ENCODE measurements around the gene DNAH10.

DNAH10 gene

DNA sequence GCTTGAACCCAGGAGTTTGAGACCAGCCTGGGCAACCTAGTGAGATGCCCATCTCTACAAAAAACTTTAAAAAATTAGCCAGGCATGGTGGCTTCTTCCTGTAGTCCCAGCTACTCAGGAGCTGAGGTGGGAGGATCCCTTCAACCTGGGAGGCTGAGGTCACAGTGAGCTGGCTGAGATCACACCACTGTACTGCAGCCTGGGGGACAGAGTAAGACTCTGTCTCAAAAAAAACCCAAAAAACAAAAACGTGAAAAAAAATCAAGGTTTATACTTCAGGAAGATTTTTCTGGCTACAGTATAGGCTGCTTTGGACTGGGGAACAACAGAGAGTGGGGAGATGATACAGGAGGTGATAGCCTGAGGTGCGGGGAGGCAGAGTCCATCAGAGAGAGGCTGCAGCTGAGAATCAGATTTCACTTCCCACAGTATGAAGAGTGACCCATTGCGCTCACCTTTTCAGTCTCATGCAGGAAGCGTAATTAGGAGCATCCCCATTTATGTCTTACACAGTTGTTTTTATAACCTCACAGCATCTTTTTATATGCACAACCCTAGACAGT lies 28.9 kb downstream of the DNAH10 start:
- DNase-seq = no peak

DNA sequence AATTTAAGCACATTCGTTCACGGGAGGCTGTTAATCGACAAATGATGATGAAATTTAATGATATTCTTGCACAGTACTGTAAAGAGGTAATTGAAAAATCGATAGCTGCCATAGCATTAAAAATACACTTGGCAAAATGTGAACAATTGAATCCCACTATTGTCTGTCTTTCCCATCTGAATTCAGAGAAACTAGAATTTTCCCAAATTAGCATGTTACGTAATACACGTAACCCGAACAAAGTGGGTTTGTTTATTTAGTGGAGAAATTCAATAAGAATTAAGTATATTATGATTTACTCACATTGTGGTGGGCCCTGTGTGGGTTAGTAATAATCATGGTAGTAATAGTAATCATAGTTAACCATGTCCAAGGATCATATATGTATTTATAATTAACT lies 31.9 kb downstream of the DNAH10 start:
- DNase-seq = no peak

DNA sequence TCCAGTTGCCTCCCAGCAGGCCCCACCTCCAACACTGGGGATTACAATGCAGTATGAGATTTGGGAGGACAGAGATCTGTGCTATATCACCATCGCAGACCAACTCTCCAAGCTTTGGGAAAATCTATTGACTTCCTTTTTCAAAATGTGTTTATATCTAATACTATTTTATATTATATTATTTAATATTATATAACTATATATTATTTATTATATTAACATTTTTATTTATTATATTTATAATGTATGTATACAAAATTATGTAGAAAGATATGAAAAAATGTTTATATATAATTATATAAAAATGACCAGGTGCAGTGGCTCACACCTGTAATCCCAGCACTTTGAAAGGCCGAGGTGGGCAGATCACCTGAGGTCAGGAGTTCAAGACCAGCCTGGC lies 36.4 kb downstream of the DNAH10 start:
- no peak for DNase-seq

DNA sequence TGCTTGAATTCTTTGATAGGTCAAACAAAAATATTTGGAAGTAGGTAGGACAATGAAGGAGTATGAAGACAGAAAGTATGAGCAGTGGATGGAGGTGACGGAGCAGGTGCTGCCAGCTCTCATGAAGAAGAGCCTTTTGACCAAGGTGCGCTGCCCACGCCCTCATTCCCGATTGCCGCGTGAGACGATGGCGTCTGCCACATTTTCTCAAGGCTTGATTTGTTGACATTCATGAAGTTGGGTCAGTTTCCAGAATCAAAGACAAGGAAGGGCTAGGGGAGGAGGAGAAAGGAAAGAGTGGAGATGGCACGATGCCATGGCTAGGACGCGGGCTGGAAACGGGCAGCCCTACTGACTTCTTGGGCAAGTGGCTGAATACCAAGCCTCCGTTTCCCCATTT lies 37.1 kb downstream of the DNAH10 start:
- no peak for DNase-seq

DNA sequence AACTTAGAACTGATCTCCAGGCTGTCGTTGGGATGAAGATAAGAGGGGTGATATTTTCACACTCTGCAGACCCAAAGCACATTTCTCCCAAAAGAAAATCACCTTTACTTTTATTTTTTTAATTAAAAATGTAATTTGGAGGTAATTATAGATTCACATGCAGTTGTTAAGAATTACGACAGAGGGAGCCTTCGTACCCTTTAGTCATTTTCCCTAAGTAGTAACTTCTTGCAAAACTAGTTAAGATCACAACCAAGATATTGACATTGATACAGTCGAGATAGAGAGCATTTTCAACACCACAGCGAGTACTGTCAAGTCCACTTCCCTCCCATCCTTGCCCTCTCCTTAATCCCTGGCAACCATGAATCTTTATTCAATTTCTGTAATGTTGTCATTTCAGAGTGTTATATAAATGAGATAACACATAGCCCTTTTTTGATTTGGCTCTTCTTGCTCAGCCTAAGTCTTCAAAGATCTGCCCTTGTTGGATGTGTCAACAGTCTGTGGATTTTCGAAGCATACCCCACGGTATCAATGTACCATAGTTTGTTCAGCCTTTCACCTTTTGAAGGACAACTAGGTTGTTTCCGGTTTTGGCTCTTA lies 39.6 kb downstream of the DNAH10 start:
- peak; percentile 28 for DNase-seq

DNA sequence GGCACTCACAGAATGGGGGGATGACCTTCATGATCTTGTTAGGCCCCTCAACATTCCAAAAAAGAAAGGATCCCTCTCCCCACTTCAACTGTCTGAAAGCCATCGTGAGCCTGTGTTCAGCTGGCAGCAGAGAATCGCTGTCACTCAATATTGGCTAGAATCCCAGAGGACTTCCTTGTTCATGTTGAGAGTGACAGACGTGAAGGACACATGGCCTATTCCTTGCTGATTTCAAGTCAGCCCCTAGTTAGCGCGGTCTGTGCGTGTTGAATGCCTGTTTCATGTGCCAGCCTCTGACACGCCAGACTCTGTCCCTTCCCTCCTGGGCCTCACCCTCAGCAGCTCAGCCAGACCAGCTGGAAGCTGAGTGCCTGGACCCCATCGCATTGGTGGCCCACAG lies 43.1 kb downstream of the DNAH10 start:
- DNase-seq = no peak

DNA sequence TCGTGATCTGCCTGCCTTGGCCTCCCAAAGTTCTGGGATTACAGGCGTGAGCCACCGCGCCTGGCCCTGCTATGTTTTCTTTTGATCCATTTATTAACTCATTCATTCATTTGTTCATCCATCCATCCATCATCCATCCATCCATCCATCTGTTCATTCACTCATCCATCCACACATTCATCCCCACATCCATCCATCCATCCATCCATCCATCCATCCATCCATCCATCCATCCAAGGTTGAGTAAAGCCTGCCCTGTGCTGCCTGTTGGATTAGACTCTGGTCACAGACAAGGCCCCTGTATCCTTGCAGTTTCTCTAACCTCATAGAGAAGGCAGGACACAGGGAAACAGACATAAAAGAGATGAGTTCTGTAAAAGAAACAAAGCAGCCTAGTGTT lies 44.9 kb downstream of the DNAH10 start:
- no peak for DNase-seq

DNA sequence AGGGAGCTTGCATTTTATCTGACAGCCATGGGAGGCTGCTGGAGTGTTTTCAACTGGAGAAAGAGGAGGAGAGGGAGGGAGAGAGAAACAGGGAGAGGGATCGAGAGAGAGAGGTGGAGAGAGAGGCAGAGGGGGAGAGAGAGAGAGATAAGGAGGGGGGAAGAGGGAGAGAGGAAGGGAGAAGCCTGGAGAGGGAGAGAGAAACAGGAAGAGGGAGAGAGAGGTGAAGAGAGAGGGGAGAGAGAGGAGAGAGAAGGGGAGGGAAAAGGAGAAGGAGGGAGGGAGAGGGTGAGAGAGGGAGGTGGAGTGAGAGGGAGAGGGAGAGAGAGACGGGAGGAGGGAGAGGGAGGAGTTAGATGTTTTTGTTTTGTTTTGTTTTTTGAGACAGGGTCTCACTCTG lies 45.6 kb downstream of the DNAH10 start:
- peak; percentile 25 for DNase-seq

DNA sequence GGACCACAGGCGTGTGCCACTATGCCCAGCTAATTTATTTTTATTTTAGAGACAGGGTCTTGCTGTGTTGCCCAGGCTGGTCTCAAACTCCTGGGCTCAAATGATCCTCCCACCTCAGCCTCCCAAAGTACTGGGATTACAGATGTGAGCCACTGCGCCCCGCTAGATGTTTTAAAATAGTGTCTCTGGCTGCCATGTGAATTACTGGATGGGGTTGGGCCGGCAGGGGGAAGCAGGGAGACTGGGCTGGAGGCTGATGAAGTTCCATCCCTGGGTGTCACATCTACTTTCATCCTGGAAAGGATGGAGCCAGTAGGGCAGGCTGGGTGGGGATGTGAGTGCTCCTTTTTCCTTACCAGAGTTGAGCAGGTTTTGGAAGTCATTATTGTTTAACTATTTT lies 46.1 kb downstream of the DNAH10 start:
- peak; percentile 25 for DNase-seq

DNA sequence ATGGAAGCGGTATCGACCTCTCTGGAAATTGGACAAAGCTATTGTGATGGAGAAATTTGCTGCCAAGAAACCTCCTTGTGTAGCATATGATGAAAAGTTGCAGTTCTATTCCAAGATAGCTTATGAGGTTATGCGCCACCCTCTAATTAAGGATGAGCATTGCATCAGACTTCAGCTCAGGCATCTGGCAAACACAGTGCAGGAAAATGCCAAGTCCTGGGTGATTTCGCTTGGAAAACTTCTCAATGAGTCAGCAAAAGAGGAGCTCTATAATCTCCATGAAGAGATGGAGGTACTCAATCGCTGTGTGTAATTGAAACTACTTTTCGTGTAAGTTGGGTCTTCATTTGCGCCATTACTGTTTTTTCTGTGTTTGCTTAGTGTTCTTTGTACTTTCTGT lies 51.2 kb downstream of the DNAH10 start:
- peak; percentile 80 for DNase-seq

DNA sequence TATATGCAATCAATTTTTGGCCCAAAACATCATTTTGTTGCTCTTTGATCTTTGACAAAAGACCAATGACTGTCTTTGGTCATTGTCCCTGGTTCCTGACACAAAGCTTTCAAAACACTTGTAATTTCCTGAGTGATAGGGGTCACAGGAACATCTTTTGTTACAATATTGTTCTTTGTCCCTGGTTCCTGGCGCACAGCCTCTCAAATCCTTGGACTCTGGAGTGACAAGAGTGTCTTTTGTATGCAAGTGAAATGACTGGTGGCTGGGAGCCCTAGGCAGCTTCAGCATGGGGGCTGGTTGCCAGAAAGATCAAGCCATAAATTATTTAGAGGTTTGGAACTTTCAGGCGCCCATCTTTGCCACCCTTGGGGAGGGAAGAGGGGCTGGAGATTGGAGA lies 53.9 kb downstream of the DNAH10 start:
- no peak for DNase-seq

DNA sequence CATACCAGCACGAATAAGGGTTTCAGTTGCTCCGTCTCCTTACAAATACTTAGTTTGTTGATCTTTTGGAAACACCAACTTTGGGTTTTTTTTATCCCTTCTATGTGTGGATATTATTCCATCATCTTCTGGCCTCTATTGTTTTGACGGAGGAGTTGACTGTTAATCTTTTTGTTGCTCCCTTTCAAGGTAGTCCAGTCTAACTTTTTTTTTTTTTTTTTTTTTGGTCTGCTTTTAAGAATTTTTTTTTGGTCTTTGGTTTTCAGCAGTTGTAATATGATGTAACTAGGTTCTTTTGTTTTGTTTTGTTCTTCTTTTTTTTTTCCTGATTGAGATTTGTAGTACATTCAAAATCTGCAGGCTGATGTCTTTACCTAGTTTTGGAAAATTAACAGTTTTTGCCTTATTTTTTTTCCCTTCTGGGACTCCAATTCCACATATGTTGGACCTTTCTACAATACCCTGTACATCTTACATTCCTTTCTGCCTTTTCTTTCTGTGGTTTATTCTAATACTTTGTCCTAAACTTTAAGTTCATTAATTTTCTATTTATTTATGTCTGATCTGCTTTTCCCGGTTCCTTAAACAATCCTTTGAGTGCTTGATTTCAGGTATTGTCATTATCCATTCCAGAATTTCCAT lies 54.9 kb downstream of the DNAH10 start:
- DNase-seq = no peak

DNA sequence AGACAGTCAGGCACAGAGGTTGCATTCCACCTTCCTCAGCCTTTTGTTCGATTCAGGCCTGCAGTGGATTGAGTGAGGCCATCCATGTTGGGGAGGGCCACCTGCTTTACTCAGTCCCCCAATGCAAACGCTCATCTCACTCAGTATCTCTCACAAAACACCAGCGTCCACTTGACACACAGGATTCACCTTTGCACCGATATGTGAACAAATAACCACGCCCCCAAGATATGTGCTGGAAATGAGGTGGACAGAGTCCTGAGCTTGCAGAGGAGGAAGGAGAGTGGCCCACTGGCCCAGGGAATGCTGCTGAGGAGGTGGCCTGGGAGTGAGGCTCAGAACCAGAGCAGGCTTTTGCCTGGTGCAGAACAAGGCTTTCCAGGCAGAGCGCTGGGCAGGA lies 60.7 kb downstream of the DNAH10 start:
- no peak for DNase-seq

DNA sequence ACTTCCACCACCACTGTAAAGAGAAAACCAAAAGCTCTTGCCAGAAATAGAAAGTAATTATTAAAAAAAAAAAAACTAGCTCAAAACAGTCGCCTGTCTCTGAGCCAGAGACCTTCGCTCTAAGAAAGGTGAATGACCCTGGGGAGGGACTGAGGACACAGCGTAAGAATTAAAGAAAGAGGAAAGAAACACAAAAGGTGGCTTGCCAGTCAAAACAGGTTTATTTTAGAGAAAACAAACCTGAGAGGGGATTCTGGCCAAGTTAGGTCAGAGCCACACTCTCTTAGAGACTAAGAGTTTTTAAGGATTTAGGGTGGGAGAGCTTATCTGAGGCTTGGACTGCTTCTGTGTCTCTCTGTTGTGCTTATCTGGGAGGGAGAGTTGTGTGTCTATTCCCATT lies 66.0 kb downstream of the DNAH10 start:
- DNase-seq = no peak

DNA sequence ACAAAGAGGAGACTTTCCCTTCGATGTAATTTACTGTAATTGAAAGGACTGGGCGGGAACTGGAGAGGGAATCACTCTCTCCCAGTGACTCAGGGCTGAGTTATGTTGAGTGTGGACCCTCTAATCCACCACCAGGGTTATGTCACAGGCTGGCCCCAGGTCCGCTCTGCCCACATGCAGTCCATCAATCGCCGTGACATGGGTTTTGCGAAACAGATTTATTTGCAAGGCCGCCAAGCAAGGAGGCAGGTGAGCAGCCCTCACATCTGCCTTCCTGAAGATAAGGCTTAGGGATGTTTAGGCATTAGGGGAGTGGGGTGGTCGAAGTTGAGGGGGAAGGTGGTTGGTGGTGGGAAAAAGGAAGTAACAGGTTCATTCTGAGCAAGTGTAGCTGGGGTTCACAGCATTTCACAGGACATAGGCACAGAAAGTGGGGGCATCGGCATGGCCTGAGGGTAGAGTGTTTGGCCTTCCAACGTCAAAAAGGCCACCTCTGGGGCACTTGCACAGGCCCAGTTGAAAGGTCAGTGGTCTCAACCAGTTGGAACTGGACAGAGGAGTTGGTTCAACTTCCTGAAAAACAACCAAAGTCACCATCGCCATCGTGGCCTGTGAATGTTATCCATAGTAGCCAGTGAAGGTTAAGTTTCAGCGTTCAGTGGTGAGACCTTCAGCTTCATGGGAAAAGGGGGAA lies 66.9 kb downstream of the DNAH10 start:
- no peak for DNase-seq

DNA sequence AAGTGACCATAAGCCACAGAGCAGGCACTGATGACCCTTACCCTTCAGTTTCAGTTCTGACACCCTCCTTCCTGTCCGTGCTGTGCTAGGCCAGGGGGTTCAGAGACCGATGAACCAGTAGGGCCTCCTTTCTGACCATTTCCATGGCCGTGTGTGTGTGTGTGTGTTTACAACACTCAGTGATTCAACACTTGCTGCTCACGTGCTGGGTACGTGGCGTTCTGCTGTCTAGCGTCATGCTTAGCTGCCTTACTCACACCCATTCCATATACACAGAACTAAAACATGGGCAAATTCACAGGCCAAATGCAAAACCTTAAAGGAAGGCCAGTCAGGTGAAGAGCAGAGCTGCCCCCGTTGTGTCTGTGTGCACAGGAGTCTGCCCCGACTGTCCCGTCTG lies 67.5 kb downstream of the DNAH10 start:
- DNase-seq = no peak

DNA sequence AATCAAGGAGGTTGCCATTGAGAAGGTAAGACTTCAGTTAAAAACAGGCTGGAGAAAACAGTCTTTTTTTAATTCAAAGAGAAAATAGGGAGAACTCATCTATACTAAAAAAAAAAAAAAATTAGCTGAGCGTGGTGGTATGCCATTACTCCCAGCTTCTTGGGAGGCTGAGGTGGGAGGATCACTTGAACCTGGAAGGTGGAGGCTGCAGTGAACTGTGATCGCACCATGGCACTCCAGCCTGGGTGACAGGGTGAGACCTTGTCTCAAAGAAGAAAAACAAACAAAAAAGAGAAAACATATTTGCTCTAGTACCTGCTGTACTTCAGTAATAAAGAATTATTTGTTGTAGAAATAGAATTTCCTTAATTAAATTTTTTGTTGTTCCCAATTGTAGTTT lies 68.6 kb downstream of the DNAH10 start:
- no peak for DNase-seq

DNA sequence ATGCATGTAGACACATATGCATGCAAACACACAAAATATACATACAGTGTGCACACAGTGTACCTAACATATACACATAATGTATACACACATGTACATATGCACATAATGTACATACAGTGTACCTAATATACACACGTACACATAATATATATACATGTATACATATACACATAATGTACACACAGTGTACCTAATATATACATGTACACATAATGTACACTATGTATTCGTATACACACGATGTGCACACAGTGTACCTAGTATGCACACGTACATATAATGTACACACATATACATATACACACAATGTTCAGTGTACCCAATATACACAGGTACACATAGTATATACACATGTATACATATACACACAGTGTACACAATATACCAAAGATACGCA lies 70.0 kb downstream of the DNAH10 start:
- no peak for DNase-seq

DNA sequence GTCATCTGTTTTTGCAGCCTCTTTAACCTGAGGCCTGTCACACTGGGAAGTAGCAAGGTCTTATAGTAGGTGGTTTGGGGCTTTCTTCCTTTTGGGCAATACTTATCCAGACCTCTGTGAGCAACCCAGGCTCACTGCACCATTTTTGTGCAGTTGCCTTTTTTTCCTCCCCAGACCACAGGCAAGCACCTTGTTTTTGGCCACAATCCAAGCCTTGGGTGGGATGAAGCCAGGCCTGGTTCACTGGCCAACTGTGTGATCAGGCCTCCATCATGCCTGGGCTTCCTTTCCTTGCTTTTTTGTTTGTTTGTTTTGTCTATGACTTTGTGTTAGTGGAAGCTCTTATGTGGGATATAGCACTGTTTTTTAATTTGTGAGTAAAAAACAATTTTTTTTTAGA lies 71.7 kb downstream of the DNAH10 start:
- no peak for DNase-seq

DNA sequence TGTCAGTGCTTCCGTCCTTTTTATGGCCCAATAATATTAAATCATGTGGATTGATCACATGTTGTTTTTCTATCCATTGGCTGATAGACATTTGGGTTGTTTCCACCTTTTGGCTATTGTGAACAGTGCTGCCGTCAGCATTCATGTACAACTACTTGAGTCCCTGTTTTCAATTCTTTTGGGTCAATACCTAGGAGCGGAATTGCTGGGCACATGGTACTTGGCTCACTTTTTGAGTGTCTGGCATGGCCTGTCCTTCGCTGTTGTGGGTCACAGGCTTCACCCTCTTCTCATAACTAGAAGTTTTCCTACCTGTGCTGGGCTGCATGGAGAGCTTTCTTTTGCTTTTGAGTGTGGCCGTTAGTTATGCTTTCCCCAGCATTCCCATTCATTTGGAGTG lies 72.7 kb downstream of the DNAH10 start:
- DNase-seq = no peak

DNA sequence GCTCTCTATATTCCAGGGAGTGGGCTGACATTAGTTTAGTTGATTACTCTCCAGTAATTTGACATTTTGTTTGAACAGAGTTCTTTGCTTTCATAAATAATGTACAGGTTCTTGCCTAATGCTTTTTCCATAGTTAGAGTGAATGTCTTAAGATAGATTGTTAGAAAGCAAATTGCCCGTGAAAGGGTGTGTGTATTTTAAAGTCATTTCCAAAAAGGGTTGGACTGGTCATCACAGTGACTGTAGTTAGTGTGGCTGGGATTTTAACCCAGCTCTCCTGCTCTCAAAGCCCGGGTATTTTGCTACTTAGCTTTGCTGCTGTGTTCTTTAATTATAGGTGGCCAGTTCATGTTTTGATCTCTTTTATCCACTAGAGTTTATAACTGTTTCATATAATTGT lies 74.2 kb downstream of the DNAH10 start:
- DNase-seq = no peak

DNA sequence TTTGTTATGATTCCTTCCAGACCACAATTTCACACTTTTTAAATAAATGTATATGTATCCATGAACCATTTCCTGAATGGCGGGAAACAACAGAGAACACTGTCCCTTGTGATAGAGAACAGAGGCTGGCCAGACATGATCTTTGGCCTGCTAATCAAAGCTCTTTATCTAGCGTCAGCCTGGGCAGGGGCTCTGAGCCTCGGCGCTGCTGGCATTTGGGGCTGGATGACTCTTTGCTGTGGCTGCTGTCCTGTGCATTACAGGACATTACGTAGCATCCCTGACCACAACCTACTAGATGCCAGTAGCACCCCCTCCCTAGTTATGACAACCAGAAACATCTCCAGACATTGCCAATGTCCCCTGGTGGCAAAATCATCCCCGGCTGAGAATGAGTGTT lies 77.7 kb downstream of the DNAH10 start:
- DNase-seq = no peak

DNA sequence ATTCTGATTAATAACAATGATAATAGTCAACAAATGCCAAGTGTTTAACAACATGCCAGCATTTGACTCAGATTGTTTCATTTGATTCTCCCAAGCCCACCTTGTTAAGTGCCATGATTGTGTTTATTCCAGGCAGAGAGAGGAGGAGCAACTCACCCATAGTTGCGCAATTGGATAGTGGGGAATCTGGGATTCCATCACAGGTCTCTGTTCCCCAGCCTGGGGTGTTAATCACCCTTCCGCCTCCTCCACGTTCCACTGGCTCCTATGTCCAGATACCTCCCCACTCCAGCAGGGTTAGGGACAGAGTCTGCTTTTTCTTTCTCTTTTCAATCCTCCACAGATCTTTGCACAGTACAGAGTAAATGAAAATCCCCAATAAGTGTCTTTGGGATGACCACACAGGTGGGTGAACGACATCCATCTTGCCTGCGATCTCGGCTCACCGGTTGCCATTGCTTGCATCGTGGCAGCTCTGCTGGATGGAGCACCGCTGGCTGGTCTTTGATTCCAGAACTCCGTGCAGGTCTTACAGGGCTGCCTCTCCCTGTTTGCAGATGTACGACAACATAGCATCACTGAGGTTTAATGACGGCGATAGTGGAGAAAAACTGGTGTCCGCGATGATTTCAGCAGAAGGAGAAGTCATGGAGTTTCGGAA lies 78.8 kb downstream of the DNAH10 start:
- no peak for DNase-seq
